T follicular helper cell (primary cell): ENCODE data around the gene COX17.
"Not testable (repeated sequence)": the region's sequence is repeated elsewhere in the genome, so short reads cannot be mapped to it uniquely, and the experiment has no call there.

ENCODE experiments used
- DNase-seq: peaks from one replicate; pipeline ENCODE4 v3.0.0-alpha.2; 2020; ENCODE audit warnings: low read depth
- total RNA-seq, 2 experiments: gene quantifications; one replicate each; lab custom pipeline; 2026; lab: John Stamatoyannopoulos, UW

The COX17 gene, protein sequence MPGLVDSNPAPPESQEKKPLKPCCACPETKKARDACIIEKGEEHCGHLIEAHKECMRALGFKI
- total RNA-seq, result 17.0 to 48.7 reads per million in 2 experiments

DNA sequence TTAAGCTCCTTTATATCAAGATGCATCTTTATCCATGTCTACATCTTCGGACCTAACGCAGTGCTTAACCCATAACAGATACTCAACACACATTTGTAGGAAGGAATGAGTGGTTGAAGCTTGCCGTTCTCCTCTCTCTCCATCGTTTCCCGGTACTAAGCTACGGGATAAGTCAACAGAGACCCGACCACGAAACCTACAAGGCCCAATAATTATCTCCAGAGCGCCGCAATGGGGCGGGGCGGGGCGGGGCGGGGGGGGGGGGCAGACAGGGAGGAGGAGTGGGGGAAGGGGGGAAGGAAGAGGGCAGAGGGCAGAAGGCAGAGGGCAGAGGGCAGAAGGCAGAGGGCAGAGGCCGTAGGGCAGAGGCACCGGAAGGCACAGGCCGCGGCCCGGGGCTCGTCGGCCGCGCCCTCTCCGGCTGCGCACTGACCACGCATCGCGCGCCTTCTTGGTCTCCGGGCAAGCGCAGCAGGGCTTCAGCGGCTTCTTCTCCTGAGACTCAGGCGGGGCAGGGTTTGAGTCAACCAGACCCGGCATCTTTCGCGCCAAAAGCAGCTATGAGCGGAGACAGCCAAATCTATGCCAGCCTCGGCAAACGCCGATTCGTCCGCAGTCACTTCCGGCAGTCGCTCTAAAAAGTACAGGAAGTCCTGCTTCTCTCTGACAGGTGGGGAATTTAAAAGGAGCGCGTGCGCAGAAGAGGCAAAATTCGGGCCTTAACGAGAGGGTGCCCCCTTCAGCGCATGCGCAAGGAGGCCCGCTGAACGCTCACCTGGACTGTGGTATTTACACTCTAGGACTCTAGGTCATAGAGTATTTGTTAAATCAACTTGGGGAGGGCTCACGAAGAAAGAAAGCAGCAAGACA, at the start of gene COX17:
Gene COX17 (minus strand): TSS at position 636 of the 870 bp plus-strand sequence. CDS start 96 bp downstream, at position 540.
- peak; percentile 94 for DNase-seq

DNA sequence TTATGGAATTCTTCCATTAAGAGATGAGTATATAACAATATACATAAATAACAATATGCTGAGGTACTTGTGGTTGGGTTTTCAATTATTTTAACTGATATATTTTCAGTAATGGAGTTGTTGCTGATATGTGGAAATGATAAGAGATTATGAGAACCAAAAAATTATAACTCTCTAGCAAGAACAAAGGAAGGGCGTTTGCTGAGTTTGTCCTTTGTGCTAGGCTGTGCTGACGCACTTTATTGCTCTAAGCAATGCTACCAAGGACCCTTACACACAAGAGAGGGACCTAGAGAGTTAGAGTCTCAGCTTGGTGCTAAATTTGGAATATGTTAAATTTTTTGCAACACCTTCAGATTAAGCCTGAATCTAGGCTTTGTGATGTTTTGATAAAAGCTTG, 49.7 kb upstream of the COX17 start:
- DNase-seq, result no peak

DNA sequence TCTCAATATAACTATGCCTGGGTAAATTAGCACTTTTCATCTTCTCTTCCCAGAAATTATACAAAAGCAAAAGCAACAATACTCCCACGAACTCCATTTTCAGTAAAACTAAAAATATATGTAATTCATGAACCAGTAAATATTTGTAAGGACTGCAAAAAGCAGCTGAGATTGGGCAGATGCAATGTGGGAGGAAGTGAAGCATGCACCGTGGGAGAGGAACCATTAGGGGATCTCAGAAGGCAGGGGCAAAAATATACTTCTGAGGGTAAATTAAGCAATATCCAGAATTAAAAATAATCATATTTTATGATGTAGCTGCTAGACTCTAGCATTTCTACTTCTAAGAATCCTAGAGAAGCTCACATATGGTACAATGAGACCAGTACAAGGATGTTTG, 45.8 kb upstream of the COX17 start:
- DNase-seq, result no peak

DNA sequence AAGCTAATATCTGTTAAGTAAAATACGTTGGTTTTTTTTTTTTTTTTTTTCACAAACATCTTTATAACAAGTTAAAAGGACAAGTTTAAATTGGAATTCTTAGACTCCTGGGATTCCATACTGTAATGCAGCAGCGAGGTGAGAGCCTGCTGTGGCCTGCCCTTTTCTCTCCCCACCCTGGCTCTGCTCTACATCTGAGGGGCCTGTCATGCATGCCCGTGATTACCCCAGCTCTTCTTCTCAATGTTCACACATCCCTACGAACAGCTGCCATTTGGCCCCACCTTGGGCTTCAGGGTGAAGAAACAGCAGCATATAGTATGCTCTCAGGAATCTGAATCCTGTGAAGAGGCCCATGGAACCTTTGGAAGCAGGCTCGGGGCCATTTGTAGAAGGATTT, 40.3 kb upstream of the COX17 start:
- no peak for DNase-seq

- DNase-seq, result no peak
Measured at GRCh38 chr3:119716998-119717397, 39.8 kb upstream of the COX17 start.

- no peak for DNase-seq
Measured at GRCh38 chr3:119715105-119715504, 37.9 kb upstream of the COX17 start.

GRCh38 chr3:119703820-119704531, 26.8 kb upstream of the COX17 start:
- DNase-seq, result no peak

DNA sequence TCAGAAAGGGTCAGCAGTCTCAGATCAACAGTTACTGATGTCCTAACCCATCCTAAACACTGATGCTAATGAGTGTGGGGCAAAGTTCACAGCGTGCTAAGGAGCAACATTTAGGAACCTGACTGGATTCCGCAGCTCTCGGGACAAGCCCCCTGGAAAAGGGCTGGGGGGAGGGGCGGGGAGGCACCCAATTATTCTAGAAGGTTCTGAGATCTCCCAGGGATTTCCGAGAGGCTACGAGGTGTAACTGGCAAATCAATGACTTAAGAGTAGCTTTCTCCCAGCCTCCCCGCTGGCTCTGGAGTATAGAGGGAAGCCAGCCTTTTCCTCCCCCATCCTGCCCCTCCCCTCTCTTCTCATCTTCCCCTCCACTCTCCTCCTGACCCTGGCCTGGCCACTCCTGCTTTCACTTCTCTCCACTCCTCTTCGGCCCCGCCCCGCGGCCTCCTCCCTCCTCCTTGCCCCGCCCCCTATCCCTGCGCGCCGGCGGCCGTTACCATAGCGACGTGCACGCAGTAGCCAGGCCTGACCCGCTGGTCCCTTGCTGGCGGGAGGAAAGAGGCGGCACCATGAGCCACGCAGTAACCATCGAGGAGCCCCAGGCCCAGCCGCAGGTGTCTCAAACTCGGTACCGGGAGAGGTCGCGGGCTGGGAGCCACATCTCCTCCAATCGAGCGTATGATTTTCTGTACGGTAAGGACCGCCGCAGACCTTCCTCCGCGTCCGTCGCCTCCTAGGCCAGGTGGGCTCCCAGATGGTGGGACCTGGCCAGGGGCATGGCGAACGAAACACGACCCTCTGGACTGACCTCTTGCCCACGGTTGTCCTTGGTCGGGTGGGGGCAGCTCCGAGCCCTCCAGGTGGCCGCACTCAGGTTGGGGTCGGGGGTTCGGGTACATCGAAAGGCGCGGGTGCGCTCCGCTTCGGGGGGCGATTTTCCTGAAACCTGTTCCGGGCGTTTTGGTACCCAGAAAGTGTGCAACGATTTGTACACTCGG, 25.6 kb upstream of the COX17 start, which contains the start of gene CFAP91:
Gene CFAP91 (plus strand): TSS at position 493 of the 998 bp plus-strand sequence. CDS start 77 bp downstream, at position 570.
- DNase-seq, result peak; percentile 73

- no peak for DNase-seq
Measured at GRCh38 chr3:119700920-119701734, 23.9 kb upstream of the COX17 start.

- no peak for DNase-seq
Measured at GRCh38 chr3:119700269-119700919, 23.2 kb upstream of the COX17 start.

DNA sequence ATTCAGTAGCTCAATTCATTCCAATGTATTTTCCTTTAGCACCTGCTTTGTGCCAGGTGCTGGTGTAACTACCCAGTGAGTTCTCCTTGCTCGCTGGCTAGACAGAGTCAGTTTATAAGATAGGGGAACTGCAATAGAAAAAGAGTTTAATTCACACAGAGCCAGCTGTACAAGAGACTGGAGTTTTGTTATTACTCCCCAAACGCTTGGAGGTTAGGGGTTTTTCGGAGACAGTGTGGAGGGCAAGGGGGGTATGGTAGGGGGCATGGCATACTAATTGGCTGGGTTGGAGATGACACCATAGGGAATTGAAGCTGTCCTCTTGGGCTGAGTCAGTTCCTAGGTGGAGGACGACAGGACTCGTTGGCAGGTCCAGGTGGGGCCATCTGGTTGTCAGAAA, 20.2 kb upstream of the COX17 start:
- no peak for DNase-seq

DNA sequence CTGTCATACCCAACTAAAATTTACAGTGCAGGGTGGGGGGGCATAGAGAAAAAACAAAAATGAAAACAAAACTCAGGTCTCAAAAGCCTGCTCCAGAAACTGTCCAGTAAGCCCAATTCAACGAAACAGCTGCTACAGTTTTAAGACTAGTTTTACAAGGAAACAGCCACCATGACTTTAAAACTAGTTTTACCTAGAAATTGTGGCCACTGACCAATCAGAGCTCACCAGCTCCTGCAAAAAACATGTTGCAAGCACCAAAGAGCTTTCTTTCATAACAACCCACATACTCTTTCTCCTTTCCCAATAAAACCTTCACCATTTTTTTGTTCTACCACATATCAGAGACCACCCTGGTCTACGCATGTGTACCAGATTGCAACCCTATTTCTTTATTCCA, 18.3 kb upstream of the COX17 start:
- DNase-seq, result no peak

DNA sequence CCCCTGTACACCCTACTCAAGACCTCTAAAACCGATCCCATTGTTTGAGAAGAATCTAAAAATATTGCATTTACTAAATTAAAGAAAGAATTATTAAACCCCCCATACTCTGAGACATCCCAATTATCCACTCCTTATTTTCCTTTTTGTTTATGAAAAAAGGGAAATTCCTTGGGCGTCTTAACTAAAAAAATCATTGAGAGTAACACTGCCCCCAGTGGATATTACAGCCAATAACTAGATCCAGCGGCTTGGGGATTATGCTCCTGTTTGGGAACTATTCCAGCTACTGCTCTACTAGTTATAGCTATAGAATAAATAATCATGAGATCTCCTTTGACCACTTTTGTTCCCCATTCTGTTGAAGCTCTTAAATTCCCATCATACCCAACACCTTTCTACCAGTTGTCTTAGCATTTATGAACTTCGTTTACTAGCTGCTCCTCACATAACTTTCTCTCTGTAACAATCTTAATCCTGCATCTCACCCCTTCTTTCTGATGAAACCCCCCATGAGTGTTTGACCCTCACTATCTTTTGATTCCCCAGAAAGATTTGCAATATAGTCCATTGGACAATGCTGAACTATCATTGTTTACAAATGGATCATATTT, 12.9 kb upstream of the COX17 start:
- DNase-seq, result no peak

- no peak for DNase-seq
Measured at GRCh38 chr3:119683421-119683820, 6.2 kb upstream of the COX17 start.

DNA sequence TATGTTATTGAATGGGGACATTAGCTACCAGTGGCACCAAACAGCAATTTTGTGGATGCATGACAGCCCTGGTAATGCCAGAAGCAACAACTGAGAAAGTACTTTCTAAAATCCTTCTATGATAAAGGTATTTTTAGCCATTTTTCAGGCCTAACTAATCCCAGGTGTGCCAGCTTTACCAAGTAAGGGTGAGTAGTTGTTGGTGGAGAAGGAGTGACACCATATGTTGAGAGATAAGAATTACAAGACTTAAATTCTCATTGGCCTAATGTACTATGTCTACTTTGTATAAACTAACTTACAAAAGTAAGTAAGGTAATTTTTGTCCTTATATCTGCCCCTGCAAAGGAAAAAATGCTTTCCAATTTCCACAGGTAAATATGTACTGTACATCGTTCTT, 4.1 kb upstream of the COX17 start:
- DNase-seq, result no peak

GRCh38 chr3:119679874-119680273, 2.7 kb upstream of the COX17 start:
- DNase-seq, result no peak

DNA sequence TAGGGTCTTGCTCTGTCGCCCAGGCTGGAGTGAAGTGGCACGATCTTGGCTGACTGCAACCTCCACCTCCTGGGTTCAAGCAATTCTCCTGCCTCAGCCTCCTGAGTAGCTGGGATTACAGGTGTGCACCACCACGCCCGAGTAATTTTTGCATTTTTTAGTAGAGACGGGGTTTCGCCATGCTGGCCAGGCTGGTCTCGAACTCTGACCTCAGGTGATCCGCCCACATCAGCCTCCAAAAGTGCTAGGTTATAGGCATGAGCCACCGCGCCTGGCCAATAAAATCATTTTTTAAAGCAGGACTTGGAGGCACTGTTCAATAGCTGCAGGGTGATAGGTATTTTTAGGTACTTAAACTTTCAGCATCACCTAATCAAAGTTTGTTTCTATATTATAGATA, 1.0 kb upstream of the COX17 start:
- not testable (repeated sequence) for DNase-seq

GRCh38 chr3:119677641-119677934, 382 bp upstream of the COX17 start:
- DNase-seq, result no peak

DNA sequence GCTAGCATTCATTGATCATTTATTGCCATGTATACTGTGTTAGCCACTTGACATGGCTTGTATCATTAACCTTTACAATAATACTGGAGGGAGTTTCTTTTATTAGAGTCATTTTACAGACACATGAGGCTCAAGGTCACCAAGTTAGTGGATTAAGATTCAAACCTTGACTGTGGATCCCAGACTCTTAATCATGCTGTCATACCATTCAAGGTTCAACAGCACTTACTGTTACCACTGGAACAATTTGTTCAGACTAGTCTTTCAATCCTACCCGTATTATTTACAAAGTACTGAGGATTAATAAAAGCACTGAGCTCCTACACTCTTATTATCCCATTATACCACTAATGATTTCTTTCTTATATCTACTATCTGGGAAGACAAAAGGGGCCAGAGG, 1.2 kb downstream of the COX17 start:
- DNase-seq, result no peak
